Natural killer cell (primary cell): Measurements from ENCODE around the gene TNFRSF11A. TPM values are rescaled to one million over a fixed set of nuclear protein-coding genes. Genes with fewer than 3 reads are reported as not detected.

ENCODE experiments used
- ATAC-seq, 3 donors: fragments of 150-1000 bp in 2 of 3; fragments of 200-7000 bp in 1 of 3; cut with Tn5 transposase; 1 replicate in 1 of 3; 2 replicates in 2 of 3; pipeline ENCODE4 v1.10.0; 2021; ENCODE audit warnings: mild to moderate bottlenecking in 2 of 3, moderate library complexity in 2 of 3
- DNase-seq, 2 donors: peaks; one replicate each; pipeline versions ENCODE4 v3.0.0 to v3.0.0-alpha.2; 2013 to 2021; ENCODE audit warnings: mixed read lengths in 1 of 2
- H3K27ac ChIP-seq: one replicate; pipeline ENCODE4 v1.5.1; 2013; ENCODE audit warnings: mild to moderate bottlenecking, low read length
- H3K27me3 ChIP-seq: one replicate; pipeline ENCODE4 v1.6.1; 2013; ENCODE audit warnings: low read length; ENCODE audit not compliant: control insufficient read depth, insufficient read depth
- H3K36me3 ChIP-seq: one replicate; pipeline ENCODE4 v1.6.1; 2013; ENCODE audit warnings: low read length; ENCODE audit not compliant: control insufficient read depth, insufficient read depth
- H3K4me1 ChIP-seq: one replicate; pipeline ENCODE4 v1.6.1; 2013; ENCODE audit warnings: low read length; ENCODE audit not compliant: control insufficient read depth, insufficient read depth
- H3K4me3 ChIP-seq: one replicate; pipeline ENCODE4 v1.5.1; 2013; ENCODE audit warnings: low read length
- H3K9me3 ChIP-seq: one replicate; pipeline ENCODE4 v1.6.1; 2013; ENCODE audit warnings: low read length; ENCODE audit not compliant: control insufficient read depth, insufficient read depth
- H3K27ac Mint-ChIP-seq, 2 donors: one replicate each; pipeline ENCODE4 v1.8.0; 2022; ENCODE audit warnings: mild to moderate bottlenecking in 2 of 2, mixed read lengths in 2 of 2, moderate library complexity in 1 of 2
- H3K27me3 Mint-ChIP-seq, 2 donors: one replicate each; pipeline ENCODE4 v1.8.0; 2022; ENCODE audit warnings: low read depth in 2 of 2, mixed read lengths in 2 of 2
- H3K36me3 Mint-ChIP-seq: one replicate; pipeline ENCODE4 v1.8.0; 2022; ENCODE audit warnings: mixed read lengths
- H3K4me1 Mint-ChIP-seq, 2 donors: one replicate each; pipeline ENCODE4 v1.8.0; 2022; ENCODE audit warnings: mixed read lengths in 2 of 2
- H3K4me3 Mint-ChIP-seq: one replicate; pipeline ENCODE4 v1.8.0; 2022; ENCODE audit warnings: mild to moderate bottlenecking, moderate library complexity, mixed read lengths
- H3K9me3 Mint-ChIP-seq, 2 donors: one replicate each; pipeline ENCODE4 v1.8.0; 2022; ENCODE audit warnings: mixed read lengths in 2 of 2
- CTCF ChIP-seq: fragments of 200-600 bp; IDR thresholded peaks from one replicate; pipeline ENCODE4 v1.8.0; 2022; ENCODE audit warnings: antibody characterized with exemption
- WGBS: methylation state at CpG from one replicate; pipeline ENCODE4 v1.1.7; 2013; ENCODE audit warnings: missing lambda C conversion rate; ENCODE audit not compliant: insufficient coverage; 5-methylcytosine and 5-hydroxymethylcytosine counted together
- intact Hi-C: fragments of 100-400 bp; cut with micrococcal nuclease; formaldehyde crosslinking; loops from one replicate; pipeline ENCODE4 v1.14.2; 2022
- total RNA-seq, 4 donors: library from RNA; stranded (reverse); fragments of 120-200 nt in 1 of 4; gene quantifications; one replicate each; pipeline versions ENCODE4 v1.2.3 to v1.2.4, GENCODE V29; 2013 to 2022

TNFRSF11A gene
- total RNA-seq, 3 donors from 2014 or later (not counting 1 experiment from before 2014, with no cell fraction given), result 6.9 to 10.9 (median 8.8) TPM

- Histone ChIP-seq H3K27ac (no peak overlapping the region), H3K9me3 (no peaks in the 10 kb centered on the region), H3K36me3 (no peaks in the 10 kb centered on the region), H3K4me3 (no peak overlapping the region), H3K27me3 (no peaks in the 10 kb centered on the region), H3K4me1 (peaks cover 12% of the 10 kb centered on the region)
- no peak overlapping the region for H3K27ac Mint-ChIP-seq
- no peak for TF ChIP-seq CTCF
- no peaks in the 10 kb centered on the region for H3K36me3 Mint-ChIP-seq
- no peak overlapping the region for H3K4me3 Mint-ChIP-seq
- H3K27me3 Mint-ChIP-seq, result no peaks in the 10 kb centered on the region
- no peaks in the 10 kb centered on the region for H3K9me3 Mint-ChIP-seq
- intact Hi-C loops, result no loop called here
- ATAC-seq (no peak), DNase-seq (no peak)
- H3K4me1 Mint-ChIP-seq, result peaks cover 0 to 5% of the 10 kb centered on the region in 2 donors
- WGBS, result 63% methylated on average over 3 of the region's 3 CpGs
Measured at GRCh38 chr18:62400916-62401315, 75.8 kb downstream of the TNFRSF11A start.

- Histone ChIP-seq H3K9me3 (no peaks in the 10 kb centered on the region), H3K27ac (no peak overlapping the region), H3K4me1 (peaks cover 16% of the 10 kb centered on the region), H3K36me3 (no peaks in the 10 kb centered on the region), H3K27me3 (no peaks in the 10 kb centered on the region), H3K4me3 (no peak overlapping the region)
- intact Hi-C loops, result no loop called here
- WGBS, result 85% methylated on average over 4 of the region's 6 CpGs
- Mint-ChIP-seq H3K9me3 (no peaks in the 10 kb centered on the region), H3K27me3 (no peaks in the 10 kb centered on the region), H3K4me3 (no peak overlapping the region), H3K27ac (no peak overlapping the region), H3K36me3 (no peaks in the 10 kb centered on the region), H3K4me1 (peaks cover 3 to 9% of the 10 kb centered on the region in 2 donors)
- no peak for TF ChIP-seq CTCF
- no peak for ATAC-seq
- no peak for DNase-seq
Measured at GRCh38 chr18:62402342-62402948, 77.3 kb downstream of the TNFRSF11A start.

- no peak overlapping the region for H3K4me3 ChIP-seq
Measured at GRCh38 chr18:62403120-62403519, 78.0 kb downstream of the TNFRSF11A start.

More at GRCh38 chr18:62403120-62403519, 78.0 kb downstream of the TNFRSF11A start:
- Histone ChIP-seq H3K36me3 (no peaks in the 10 kb centered on the region), H3K9me3 (no peaks in the 10 kb centered on the region), H3K4me1 (peaks cover 17% of the 10 kb centered on the region), H3K27ac (no peak overlapping the region), H3K27me3 (no peaks in the 10 kb centered on the region)
- Mint-ChIP-seq H3K4me1 (peaks cover 8 to 14% of the 10 kb centered on the region in 2 donors), H3K36me3 (no peaks in the 10 kb centered on the region), H3K9me3 (no peaks in the 10 kb centered on the region), H3K27ac (no peak overlapping the region), H3K27me3 (no peaks in the 10 kb centered on the region), H3K4me3 (no peak overlapping the region)
- TF ChIP-seq CTCF, result no peak
- WGBS, result 90% methylated on average over 3 of the region's 3 CpGs
- no peak for ATAC-seq
- intact Hi-C loops, result no loop called here
- DNase-seq, result no peak
